Raji (cell line): Measurements from ENCODE around the gene RPS2.

Source experiments
- POLR2A ChIP-seq: IDR thresholded peaks from 2 replicates; pipeline ENCODE4 v1.6.1; 2011; ENCODE audit warnings: low read depth, low read length, control low read depth; ENCODE audit not compliant: insufficient read depth

Gene RPS2

GRCh38 chr16:1964506-1965395 lies at the start of gene RPS2:
Gene RPS2, minus strand, starts transcription at chr16:1964826. Its CDS starts 201 bp downstream, at chr16:1964625.
- TF ChIP-seq POLR2A = peak; percentile 99

- TF ChIP-seq POLR2A = no peak
Measured at GRCh38 chr16:2013527-2013926, 48.9 kb upstream of the RPS2 start.

DNA sequence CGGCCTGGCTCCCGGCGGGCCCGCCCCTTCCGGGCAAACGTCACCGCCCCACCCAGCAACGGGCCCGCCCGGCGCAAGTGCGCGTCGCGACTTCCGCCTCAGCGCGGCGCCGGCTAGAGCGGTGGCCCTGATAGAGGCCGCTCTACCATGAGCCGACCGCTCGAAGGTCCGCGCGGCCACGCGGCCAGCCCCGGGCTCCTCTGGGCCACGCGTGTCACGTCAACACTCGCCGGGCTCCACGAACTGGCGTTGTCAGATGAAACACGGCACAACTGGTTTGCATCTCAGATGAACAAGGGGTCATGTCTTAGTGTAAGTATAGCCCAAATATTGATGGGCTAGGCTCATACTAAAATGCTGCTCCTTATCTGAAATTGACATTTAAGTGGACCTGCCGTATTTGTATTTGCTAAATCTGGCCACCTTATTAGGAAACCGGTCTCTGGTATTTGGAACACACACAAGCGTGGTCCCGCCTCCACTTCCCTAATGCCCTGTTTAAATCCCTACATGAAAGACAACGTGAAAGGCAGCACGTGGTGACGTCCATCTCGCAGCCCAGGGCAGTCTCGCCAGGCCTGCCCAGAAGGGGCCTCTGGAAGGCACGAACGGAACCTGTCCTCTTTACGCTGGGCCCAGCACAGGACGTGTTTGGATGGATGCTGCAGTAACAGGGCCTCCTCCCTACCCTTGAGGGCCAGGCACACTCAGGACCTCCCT lies 45.3 kb upstream of the RPS2 start, which contains the start of gene ZNF598:
ZNF598 (minus strand) TSS at position 31 of the 720 bp plus-strand sequence.
- TF ChIP-seq POLR2A = peak; percentile 86

GRCh38 chr16:2009164-2009711 lies 44.6 kb upstream of the RPS2 start:
- no peak for TF ChIP-seq POLR2A

DNA sequence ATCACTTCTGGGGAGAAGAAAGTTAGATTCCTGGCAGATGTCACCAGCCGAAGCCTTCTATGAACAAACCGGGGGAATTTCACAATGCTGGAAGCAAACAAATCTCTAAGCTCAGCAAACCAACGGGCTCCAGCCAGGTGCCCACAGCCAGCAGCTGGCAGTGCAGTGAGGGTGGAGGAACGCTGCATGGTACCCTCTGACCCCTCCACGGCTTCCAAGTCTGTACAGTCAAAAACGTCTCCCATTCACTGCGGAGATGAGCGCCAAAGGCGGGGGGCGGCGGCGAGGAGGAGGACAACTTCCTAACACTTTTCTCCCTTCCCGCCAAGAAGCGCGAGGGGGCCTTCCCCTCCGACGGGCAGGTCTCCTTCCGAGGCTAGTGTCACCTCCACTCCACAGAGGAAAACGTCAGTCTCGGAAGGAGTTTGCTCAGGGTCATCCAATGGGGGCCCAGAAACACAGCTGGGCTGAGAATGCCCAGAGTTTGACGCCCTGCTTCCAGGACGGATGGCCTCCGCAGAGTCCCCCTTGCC lies 44.1 kb upstream of the RPS2 start:
- no peak for TF ChIP-seq POLR2A

GRCh38 chr16:2008009-2008526 lies 43.4 kb upstream of the RPS2 start:
- no peak for TF ChIP-seq POLR2A

DNA sequence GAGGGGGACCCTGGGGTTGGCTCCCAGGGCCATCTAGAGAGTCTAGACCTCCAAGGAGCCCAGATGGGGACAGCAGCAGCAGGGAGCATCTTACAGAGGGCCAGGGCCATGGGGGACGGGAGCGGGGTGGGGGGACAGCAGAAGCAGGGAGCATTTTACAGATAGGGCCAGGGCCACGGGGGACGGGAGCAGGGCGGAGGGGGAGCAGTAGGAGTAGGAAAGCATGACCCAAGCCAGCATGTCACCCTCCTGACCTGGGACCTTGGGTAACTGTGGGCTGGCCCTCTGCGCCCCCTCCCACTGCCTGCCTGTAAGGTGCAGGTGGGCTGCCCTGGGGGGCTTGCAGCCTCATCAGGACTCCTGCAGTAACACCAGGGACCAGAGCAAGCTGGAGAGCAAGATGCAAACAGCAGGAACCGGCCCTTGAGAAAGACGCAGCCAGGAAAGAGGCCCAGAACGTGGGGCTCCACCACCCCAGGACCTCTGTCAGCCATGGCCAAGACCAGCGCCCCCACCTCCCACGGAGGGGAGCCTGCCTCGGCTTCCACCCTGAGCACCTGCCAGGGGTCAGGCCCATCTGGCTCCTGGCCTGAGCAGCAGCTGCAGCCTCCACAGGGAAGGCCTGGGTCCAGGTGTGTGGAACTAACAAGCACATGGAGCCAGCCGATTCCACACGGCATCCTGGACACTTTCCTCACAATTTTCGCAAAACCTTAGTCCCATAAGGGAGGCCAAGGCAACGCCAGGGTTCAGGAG lies 42.6 kb upstream of the RPS2 start:
- TF ChIP-seq POLR2A = no peak

GRCh38 chr16:2006317-2006716 lies 41.7 kb upstream of the RPS2 start:
- TF ChIP-seq POLR2A = no peak

DNA sequence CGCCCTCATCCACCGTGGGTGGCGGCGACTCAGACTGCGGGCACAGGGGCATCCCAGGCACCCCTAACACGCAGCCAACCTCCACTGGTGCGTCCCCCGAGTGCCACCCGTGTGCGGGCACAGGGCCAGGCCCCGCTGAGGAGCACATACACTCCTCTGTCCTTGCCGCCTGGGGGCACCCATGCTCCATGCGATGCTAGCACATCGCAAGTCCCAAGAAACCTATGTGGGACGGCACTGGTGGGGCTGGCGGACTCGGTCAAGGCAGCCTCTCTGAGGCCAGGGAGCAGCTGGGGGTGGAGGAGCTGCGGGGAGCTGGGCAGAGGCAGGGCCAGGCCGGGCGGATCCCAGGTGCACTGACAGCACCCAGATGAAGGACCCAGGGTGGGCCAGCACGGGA lies 41.0 kb upstream of the RPS2 start:
- TF ChIP-seq POLR2A = no peak

GRCh38 chr16:2004795-2005517 lies 40.3 kb upstream of the RPS2 start:
- no peak for TF ChIP-seq POLR2A

DNA sequence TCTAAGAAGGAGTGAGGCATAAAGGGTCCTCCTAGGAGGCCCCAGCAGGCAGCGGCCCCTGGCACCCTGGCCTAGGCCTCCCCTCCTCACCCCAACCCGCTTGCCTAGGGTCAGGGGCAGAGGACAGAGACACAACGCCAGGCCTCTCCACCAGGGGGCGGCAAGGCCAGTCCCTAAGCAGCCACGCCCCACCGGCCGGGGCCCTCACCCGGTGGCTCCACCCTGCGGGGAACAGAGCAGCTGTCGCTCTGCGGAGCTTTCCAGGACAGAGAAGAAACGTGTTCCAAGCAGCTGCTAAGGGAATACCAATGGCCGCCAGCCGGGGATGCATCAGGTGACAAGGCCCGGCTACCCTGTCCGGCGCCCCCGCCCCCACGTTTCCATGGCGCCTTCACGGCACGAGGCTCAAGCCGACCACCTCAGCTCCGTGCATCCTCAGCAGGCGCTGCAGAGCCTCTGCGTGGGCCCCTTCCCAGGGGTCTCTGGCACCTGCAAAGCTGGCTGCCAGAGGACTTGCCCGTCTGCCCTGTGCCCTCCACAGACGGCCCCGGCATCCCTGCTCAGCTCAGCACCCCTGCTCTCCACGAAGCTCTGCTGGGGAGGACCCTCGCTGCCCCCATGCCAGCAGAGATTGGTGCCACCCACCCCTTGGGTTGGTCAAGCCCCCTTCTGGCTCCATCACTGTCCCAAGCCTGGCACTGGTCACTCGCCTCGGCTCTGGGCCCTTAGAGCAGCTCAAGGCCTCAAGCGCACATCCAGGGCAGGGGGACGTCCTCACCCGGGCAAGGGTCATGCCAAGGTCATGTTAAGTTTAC lies 39.4 kb upstream of the RPS2 start:
- 0 out of 2 replicates have a peak, but pooled peaks have one; percentile 19 for TF ChIP-seq POLR2A

- TF ChIP-seq POLR2A = no peak
Measured at GRCh38 chr16:2003231-2003826, 38.7 kb upstream of the RPS2 start.
